NCI-H2227 treated with DMSO at 0.1 percent for 48 hours (cell line): ENCODE measurements around the gene RUFY2.
A peak's percentile ranks its signal among the peaks of the same experiment; 100 is the strongest.
"Not testable (repeated sequence)": the region's sequence is repeated elsewhere in the genome, so short reads cannot be mapped to it uniquely, and the experiment has no call there.

Source experiments
- DNase-seq: peaks from one replicate; lab custom pipeline; 2025; lab: John Stamatoyannopoulos, UW

RUFY2 gene

DNA sequence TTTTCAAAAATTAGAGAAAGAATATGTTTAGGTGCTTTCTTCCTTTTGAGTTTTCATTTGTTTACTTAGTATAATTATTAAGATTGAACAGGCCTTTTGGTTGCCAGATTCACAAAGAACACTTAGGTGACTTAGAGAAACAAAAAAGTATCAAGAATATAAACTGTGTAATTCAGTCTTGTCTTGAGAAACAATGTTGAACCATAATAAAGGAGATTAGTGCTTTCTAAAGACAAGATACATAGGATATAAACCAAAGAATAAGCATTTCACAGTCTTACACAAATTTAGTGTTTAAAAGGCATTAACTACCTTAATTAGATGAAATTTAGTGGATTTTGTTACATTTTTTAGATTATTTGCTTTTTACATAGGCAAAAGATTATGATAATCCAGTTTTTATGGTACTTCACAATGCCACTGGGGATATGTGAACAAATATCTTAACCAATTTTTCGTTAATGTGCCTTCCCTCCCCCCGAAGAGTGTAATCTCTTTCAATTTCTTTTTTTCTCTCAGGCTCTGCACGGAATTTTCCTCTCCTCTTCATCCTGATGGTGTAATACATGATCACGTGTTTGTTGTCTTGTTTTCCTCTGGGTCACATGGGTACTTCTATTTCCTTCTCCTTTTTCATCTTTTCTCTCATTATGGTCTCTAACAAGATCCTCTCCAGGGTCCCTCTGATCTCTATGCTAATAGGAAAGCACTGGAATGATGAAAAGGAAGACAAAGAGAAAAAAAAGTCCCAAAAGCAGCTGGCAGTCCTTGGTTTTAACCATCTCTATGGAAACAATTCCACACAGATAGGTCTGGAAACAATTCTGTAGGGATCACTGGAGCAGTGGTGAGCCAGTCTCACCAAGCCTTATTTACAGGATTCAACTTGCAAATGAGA, 78.9 kb downstream of the RUFY2 start:
- DNase-seq = peak; percentile 69

DNA sequence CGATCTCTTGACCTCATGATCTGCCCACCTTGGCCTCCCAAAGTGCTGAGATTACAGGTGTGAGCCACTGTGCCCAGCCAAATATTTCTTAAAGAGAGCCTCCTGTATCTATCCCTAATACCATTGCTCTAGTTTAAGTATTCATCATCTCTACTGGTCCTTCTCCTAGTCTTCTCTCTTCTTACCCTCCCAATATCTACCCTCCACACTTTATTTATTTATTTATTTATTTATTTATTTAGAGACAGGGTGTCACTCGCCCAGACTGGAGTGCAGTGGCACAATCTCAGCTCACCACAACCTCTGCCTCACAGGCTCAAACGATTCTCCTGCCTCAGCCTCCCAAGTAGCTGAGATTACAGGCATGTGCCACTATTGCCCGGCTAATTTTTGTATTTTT, 82.7 kb downstream of the RUFY2 start:
- not testable (repeated sequence) for DNase-seq

DNA sequence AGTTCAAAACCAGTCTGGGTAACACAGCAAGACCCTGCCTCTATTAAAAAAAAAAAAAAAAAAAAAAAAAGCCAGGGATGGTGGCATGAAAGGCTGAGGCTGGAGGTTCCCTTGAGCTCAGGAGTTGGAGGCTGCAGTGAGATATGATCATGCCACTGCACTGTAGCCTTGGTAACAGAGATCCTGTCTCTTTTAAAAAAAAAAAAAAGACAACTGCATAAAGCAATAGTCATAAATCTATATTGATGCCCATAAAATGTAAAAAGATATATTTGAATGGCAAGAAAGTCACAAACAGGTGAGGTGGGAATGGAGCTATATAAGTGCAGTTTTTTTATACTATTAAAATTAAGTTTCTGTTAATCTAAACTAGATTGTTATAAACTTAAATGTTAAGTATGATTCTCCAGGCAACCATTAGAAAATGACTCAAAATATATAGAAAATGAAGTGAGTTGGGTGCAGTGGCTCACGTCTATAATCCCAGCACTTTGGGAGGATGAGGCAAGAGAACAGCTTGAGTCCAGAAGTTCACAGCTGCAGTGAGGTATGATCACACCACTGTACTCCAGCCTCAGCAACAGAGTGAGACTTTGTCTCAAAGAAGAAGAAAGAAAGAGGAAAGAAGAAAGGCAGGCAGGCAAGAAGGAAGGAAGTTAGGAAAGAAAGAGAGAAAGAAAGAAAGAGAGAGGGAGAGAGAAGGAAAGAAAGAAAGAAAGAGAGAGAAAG, 88.6 kb downstream of the RUFY2 start:
- no peak for DNase-seq

DNA sequence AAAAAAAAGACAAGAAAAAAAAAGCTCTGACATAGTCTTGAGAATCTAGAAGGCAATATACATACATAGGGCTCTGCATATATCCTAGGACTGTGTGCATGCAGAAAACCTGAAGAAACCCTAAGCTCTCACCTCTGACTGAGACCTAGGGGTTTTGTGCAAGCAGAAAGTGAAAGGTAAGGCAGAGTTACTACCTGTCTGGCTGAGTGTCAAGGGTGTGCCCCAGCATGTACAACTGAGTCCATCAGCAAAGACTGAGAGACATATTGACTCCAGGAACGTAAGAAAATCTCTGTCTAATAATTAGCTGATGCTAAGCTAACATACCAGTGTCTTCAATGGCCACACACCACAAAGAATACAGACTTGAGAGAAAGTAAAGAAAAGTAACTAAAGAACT, 91.5 kb downstream of the RUFY2 start:
- no peak for DNase-seq

DNA sequence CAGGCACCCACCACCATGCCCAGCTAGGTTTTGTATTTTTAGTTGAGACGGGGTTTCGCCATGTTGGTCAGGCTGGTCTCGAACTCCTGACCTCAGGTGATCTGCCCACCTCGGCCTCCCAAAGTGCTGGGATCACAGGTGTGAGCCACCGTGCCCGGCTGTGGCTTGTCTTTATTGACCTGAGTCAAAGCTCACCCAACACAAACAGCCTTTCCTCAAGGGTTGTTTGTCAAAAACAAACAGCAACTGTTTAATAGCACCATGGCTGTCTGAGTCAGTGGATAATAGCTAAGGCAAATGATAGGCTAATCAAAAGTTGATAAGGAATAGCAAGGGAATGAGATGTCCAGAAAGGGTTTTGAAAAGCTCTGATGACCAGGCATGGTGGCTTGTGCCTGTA, 92.1 kb downstream of the RUFY2 start:
- DNase-seq = not testable (repeated sequence)

DNA sequence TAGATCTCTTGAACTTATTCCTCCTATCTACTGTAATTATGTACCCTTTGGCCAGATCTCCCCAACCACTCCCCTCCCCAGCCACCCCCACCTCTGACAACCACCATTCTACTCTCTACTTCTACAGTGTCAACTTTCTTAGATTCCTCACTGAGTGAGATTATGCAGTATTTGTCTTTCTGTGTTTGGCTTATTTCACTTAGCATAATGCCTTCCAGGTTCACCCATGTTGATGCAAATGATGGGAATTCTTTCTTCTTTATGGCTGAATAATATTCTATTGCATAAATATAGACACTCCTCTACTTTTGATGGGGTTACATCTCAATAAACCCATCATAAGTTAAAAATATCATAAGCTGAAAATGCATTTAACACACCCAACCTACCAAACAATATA, 96.5 kb downstream of the RUFY2 start:
- no peak for DNase-seq

DNA sequence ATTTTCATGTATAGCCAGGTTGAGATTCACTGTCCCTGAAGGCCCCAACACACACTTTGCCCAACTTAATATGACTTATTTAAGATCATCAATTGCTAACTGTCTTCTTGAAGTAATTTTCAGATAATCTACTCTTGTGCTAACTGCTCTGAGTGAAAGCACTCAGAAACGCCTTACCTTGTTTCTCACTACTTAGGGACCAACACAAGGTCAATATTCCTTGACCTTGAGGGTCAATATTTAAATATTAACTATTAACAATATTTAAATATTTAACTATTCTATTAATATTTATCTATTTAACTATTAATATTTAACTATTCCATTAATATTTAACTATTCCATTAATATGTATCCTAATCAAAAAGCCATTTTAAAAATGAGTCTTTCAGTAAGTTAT, 101.2 kb downstream of the RUFY2 start:
- DNase-seq = no peak

DNA sequence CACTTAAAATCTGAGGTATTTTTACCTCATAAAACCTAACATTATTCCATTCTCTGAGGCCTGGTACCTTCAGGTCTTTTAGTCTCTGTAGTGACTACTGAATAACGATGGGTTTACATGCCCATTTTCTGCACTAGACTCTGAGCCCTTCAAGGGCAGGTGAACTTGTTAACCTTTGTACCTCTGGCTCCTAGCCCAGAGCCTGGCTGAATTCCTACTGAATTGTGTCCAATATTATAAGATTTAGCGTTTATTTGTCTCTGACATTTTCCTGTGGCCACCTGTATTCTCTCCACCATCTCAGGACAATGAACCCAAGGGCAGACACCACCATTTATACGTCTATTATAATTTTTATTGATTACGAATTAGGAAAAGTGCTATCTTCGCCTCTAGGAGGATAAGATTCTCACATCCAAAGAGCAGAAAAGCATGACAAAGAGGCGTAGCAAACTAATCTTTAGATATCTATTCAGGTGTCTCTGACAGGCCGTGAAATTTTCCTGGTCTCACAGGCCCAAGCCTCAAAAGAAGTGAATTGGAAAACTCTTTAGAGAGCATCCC, 103.1 kb downstream of the RUFY2 start:
- no peak for DNase-seq

DNA sequence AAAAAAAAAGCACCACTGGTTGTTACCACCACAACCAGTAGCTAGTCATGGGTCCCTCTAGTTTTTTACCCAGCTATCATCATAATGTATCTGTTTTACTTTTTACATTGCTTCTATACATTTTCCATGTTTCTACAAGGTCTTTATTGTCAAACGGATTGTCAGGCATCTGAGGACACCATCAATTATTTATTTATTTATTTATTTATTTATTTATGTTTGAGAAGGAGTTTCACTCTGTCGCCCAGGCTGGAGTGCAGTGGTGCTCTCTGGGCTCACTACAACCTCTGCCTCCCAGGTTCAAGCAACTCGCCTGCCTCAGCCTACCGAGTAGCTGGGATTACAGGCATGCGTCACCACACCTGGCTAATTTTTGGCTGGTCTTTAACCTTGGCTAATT, 104.2 kb downstream of the RUFY2 start:
- no peak for DNase-seq

DNA sequence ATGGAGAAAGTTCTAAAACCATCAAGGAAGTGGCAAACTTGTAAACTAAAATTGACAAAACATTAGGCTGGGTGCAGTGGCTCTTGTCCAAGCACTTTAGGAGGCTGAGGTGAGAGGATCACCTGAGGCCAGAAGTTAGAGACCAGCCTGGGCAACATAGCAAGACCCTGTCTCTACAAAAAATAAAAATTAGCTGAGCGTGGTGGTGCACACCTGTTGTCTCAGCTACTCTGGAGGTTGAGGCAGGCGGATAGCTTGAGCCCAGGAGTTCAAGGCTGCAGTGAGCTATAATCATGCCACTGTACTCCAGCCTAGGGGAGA, 104.6 kb downstream of the RUFY2 start:
- DNase-seq = no peak

DNA sequence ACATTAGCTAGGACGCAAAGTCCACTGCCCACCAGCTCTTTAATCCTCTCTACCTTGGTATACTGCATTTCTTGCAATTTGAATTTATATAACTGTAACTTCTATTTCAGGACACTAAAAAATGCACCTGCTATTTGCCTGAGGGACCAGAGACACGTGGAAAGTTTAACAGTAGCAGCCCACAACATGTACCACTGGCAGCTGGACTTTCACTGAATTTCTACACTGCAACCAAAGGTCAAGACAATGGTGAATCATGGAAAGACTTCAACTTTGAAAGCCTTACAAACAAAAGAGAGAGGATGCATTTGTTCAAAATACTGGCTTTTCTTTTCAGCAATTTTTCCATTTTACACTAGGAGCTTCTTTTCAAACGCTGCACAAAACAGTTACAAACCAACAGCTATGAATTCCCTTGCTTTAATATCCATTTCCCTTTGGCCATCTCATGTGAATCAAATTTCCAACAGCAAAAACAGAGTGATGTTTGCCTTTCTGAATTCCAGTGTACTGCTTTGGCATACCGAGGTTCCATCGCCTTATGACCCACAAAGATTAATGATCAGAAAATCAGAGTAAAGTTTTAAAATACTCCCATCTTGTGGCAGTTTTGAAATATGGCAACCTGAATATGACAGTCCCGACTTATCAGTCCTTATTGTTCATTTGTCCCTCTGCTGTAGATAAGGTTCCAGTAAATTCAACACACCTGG, 105.1 kb downstream of the RUFY2 start:
- peak; percentile 58 for DNase-seq

DNA sequence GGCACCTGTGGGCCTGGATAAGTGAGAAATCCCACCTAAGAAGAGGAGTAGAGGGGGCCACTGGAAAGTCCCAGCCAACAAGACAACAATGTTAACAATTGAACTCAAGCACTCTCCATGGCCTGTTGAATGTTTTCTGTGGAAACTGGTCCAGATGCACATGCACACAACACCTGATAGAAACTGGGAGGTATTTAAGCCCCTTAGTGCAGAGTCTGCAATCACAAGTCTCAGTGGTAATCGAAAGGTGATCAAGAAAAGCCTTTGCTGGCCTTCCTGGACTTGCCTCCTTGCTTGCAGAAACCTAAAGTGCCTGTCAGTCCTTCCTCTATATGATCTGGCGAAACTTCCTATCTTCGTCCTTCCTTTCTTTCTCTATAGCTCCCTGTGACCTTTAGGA, 105.8 kb downstream of the RUFY2 start:
- no peak for DNase-seq

DNA sequence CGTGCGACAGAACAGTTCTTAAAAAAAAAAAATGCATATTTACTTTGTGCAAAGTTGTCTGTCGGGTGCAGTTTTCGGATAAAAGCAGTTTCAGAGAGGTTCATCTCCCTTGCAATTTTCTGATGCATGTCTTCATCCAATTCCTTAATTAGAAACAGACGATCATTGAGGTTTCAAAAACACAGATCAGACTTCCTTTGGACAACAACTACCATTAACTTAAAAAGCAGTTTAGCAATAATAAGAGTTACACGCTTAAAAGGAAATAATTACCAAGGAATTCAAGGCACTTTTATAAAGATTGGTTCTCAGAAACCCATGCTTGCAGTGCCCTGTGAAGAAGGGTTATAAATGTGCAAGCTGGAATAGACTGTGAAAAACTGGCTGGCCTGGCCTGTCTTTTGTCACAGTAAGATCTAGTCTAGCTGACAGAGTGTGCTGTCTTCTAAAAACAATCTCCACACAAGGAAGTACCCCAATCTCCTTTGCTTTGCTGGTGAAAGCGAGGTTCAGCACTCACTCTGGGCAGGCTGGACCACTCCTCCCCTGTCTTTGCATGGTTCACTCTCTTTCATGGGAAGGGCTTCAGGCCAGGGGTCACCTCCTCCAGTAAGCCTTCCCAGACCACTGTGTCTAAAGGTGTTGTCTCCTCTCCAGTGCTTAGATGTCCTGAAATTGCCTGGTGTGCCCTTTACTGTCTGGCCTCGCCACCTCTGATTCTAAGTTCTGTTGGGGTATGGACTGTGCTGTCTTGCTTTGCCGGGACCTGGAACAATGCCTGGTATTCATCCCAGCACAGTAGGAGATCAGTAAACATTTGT, 110.0 kb downstream of the RUFY2 start:
- no peak for DNase-seq
